Stimulated activated CD4-positive, alpha-beta T cell treated with anti-CD3 and anti-CD28 coated beads, Interleukin-1b, Interleukin-23, amount 100 ng/mL, for 1 hour (primary cell): ENCODE results near the gene IL15RA.
"Not testable (repeated sequence)": the region's sequence is repeated elsewhere in the genome, so short reads cannot be mapped to it uniquely, and the experiment has no call there.

Source experiments
- DNase-seq, 2 donors: peaks; one replicate each; pipeline ENCODE4 v3.0.0-alpha.2; 2020; ENCODE audit warnings: low read depth in 2 of 2

IL15RA gene

GRCh38 chr10:6005856-6006395 is 28.6 kb upstream of the IL15RA start:
- no peak for DNase-seq

GRCh38 chr10:6005161-6005804 is 27.9 kb upstream of the IL15RA start:
- not testable (repeated sequence) for DNase-seq

GRCh38 chr10:6002809-6003510 is 25.6 kb upstream of the IL15RA start:
- DNase-seq, result no peak

- no peak for DNase-seq
These were observed 22.3 kb upstream of the IL15RA start for GRCh38 chr10:5999440-6000165.

- DNase-seq, result no peak
These were observed 19.4 kb upstream of the IL15RA start for GRCh38 chr10:5996696-5997095.

GRCh38 chr10:5992398-5992797 is 15.1 kb upstream of the IL15RA start:
- no peak for DNase-seq

GRCh38 chr10:5991708-5992107 is 14.4 kb upstream of the IL15RA start:
- DNase-seq, result no peak

- DNase-seq, result no peak
These were observed 12.4 kb upstream of the IL15RA start for GRCh38 chr10:5989756-5990155.

GRCh38 chr10:5988336-5988920 is 11.1 kb upstream of the IL15RA start:
- DNase-seq, result no peak

GRCh38 chr10:5987747-5988146 is 10.4 kb upstream of the IL15RA start:
- no peak for DNase-seq

GRCh38 chr10:5985029-5985428 is 7.7 kb upstream of the IL15RA start:
- no peak for DNase-seq

- no peak for DNase-seq
These were observed 6.4 kb upstream of the IL15RA start for GRCh38 chr10:5983774-5984173.

GRCh38 chr10:5981529-5981928 is 4.2 kb upstream of the IL15RA start:
- no peak for DNase-seq

- no peak for DNase-seq
These were observed 817 bp upstream of the IL15RA start for GRCh38 chr10:5978230-5978489.

GRCh38 chr10:5976512-5977470 is 552 bp downstream of the IL15RA start:
- peak in 1 of 2 donors; percentile 25 for DNase-seq

- DNase-seq, result peak in 1 of 2 donors; percentile 15
These were observed 1.5 kb downstream of the IL15RA start for GRCh38 chr10:5975641-5976473.

- no peak for DNase-seq
These were observed 4.3 kb downstream of the IL15RA start for GRCh38 chr10:5973069-5973468.

GRCh38 chr10:5971886-5972285 is 5.5 kb downstream of the IL15RA start:
- DNase-seq, result no peak

GRCh38 chr10:5971315-5971832 is 6.0 kb downstream of the IL15RA start:
- DNase-seq, result no peak

GRCh38 chr10:5970527-5970926 is 6.8 kb downstream of the IL15RA start:
- no peak for DNase-seq
